Measurements from ENCODE around the gene ZYG11B.
"Not testable (repeated sequence)": the region's sequence is repeated elsewhere in the genome, so short reads cannot be mapped to it uniquely, and the experiment has no call there.

ZYG11B gene

GRCh38 chr1:52756020-52756419, 29.8 kb downstream of the ZYG11B start:
- DNase-seq (ENCODE audit: low read depth): no peak

- DNase-seq (ENCODE audit: low read depth): no peak
Measured at GRCh38 chr1:52759908-52760307, 33.7 kb downstream of the ZYG11B start.

GRCh38 chr1:52767596-52768280, 41.5 kb downstream of the ZYG11B start:
- no peak for DNase-seq (ENCODE audit: low read depth)

- no peak for DNase-seq (ENCODE audit: low read depth)
Measured at GRCh38 chr1:52769346-52770033, 43.2 kb downstream of the ZYG11B start.

GRCh38 chr1:52771384-52771783, 45.1 kb downstream of the ZYG11B start:
- DNase-seq (ENCODE audit: low read depth): no peak

GRCh38 chr1:52786148-52786547, 59.9 kb downstream of the ZYG11B start:
- DNase-seq (ENCODE audit: low read depth): no peak

- DNase-seq (ENCODE audit: low read depth): not testable (repeated sequence)
Measured at GRCh38 chr1:52790429-52790828, 64.2 kb downstream of the ZYG11B start.

GRCh38 chr1:52792036-52792435, 65.8 kb downstream of the ZYG11B start:
- no peak for DNase-seq (ENCODE audit: low read depth)

- DNase-seq (ENCODE audit: low read depth): not testable (repeated sequence)
Measured at GRCh38 chr1:52793717-52794116, 67.5 kb downstream of the ZYG11B start.

- DNase-seq (ENCODE audit: low read depth): no peak
Measured at GRCh38 chr1:52795464-52795863, 69.2 kb downstream of the ZYG11B start.

- no peak for DNase-seq (ENCODE audit: low read depth)
Measured at GRCh38 chr1:52798331-52798730, 72.1 kb downstream of the ZYG11B start.

GRCh38 chr1:52801011-52801410, 74.8 kb downstream of the ZYG11B start:
- no peak for DNase-seq (ENCODE audit: low read depth)

GRCh38 chr1:52804083-52804482, 77.8 kb downstream of the ZYG11B start:
- not testable (repeated sequence) for DNase-seq (ENCODE audit: low read depth)

- DNase-seq (ENCODE audit: low read depth): no peak
Measured at GRCh38 chr1:52814465-52814864, 88.2 kb downstream of the ZYG11B start.

- not testable (repeated sequence) for DNase-seq (ENCODE audit: low read depth)
Measured at GRCh38 chr1:52820830-52821229, 94.6 kb downstream of the ZYG11B start.

GRCh38 chr1:52825868-52826267, 99.6 kb downstream of the ZYG11B start:
- DNase-seq (ENCODE audit: low read depth): no peak

- no peak for DNase-seq (ENCODE audit: low read depth)
Measured at GRCh38 chr1:52834798-52835197, 108.5 kb downstream of the ZYG11B start.

GRCh38 chr1:52836035-52836434, 109.8 kb downstream of the ZYG11B start:
- no peak for DNase-seq (ENCODE audit: low read depth)

GRCh38 chr1:52839175-52839574, 112.9 kb downstream of the ZYG11B start:
- not testable (repeated sequence) for DNase-seq (ENCODE audit: low read depth)

- peak; percentile 14 for DNase-seq (ENCODE audit: low read depth)
Measured at GRCh38 chr1:52842643-52843310, 116.5 kb downstream of the ZYG11B start, which contains the start of gene ZYG11A. TSS of gene ZYG11A (plus strand) at chr1:52842760. CDS start at chr1:52842884, 124 bp downstream.

- not testable (repeated sequence) for DNase-seq (ENCODE audit: low read depth)
Measured at GRCh38 chr1:52845119-52845518, 118.9 kb downstream of the ZYG11B start.

- no peak for DNase-seq (ENCODE audit: low read depth)
Measured at GRCh38 chr1:52848423-52848822, 122.2 kb downstream of the ZYG11B start.

- no peak for DNase-seq (ENCODE audit: low read depth)
Measured at GRCh38 chr1:52850951-52851350, 124.7 kb downstream of the ZYG11B start.
